GM12878 (cell line): ENCODE measurements around the gene CFAP70. TPM values are rescaled to one million over a fixed set of nuclear protein-coding genes. Genes with fewer than 3 reads are reported as not detected.

Experiments
- ATAC-seq: fragments of 200-7000 bp; cut with Tn5 transposase; 3 replicates; pipeline ENCODE4 v1.9.1; 2020; ENCODE audit warnings: mild to moderate bottlenecking, moderate library complexity
- BruUV-seq: library from RNA; stranded (reverse); fragments of 400-500 nt; replicated peaks from 2 replicates; lab custom pipeline; 2021; lab: Mats Ljungman, UMichigan
- CTCF ChIA-PET: fragments of 300-600 bp; sonication (Branson Sonifier 250); formaldehyde crosslinking; extraction: SDS; loops from one replicate; lab custom pipeline; 2021; ENCODE audit warnings: inconsistent platforms; lab: Yijun Ruan, JAX
- POLR2A ChIA-PET: fragments of 350-600 bp; formaldehyde crosslinking; extraction: SDS; loops from one replicate; lab custom pipeline; 2021; ENCODE audit warnings: inconsistent platforms; lab: Charles Lee
- RAD21 ChIA-PET: fragments of 300-600 bp; sonication (Branson Sonifier 250); formaldehyde crosslinking; loops from one replicate; lab custom pipeline; 2023; ENCODE audit warnings: antibody characterized with exemption; ENCODE audit not compliant: unreplicated experiment; lab: Charles Lee
- SMC1A ChIA-PET: fragments of 300-600 bp; sonication (Branson Sonifier 250); formaldehyde crosslinking; loops from one replicate; lab custom pipeline; 2023; ENCODE audit not compliant: unreplicated experiment, uncharacterized antibody; lab: Charles Lee
- DNase-seq: peaks from one replicate; pipeline ENCODE4 v3.0.0-alpha.2; 2011; ENCODE audit warnings: low read depth, low spot score
- FAIRE-seq: peaks from 3 replicates; lab custom pipeline; 2011; peaks lifted over from hg19 to GRCh38; lab: Jason Lieb, UNC
- H2AFZ ChIP-seq: 2 replicates; pipeline ENCODE4 v1.6.0; 2011; ENCODE audit warnings: low read depth, low read length, control low read depth; ENCODE audit not compliant: control insufficient read depth
- H3K27ac ChIP-seq: 2 replicates; pipeline ENCODE4 v1.5.1; 2011; ENCODE audit warnings: control low read depth; ENCODE audit not compliant: control insufficient read depth, insufficient read depth
- H3K27me3 ChIP-seq, 2 experiments: replicated peaks in 1 of 2; 2 replicates each; pipeline versions ENCODE4 v1.6.0 to v1.6.1; 2011; ENCODE audit warnings: low read length in 1 of 2; ENCODE audit not compliant: control insufficient read depth in 2 of 2, insufficient read depth in 2 of 2
- H3K36me3 ChIP-seq, 2 experiments: 2 replicates each; pipeline ENCODE4 v1.5.1; 2011; ENCODE audit warnings: low read length in 1 of 2; ENCODE audit not compliant: control insufficient read depth in 2 of 2, insufficient read depth in 2 of 2
- H3K4me1 ChIP-seq: 2 replicates; pipeline ENCODE4 v1.6.1; 2011; ENCODE audit warnings: mild to moderate bottlenecking, low read length, moderate library complexity, mixed read lengths; ENCODE audit not compliant: control insufficient read depth, insufficient read depth
- H3K4me2 ChIP-seq: 2 replicates; pipeline ENCODE4 v1.6.0; 2011; ENCODE audit warnings: control low read depth; ENCODE audit not compliant: control insufficient read depth, insufficient read depth
- H3K4me3 ChIP-seq: fragments of 200-600 bp; sonication (generic); 2 replicates; pipeline ENCODE4 v1.5.1; 2016
- H3K79me2 ChIP-seq: 2 replicates; pipeline ENCODE4 v1.6.0; 2011; ENCODE audit warnings: low read length; ENCODE audit not compliant: control insufficient read depth, insufficient read depth
- H3K9ac ChIP-seq: 2 replicates; pipeline ENCODE4 v1.8.0; 2011; ENCODE audit warnings: low read length, control low read depth, mixed read lengths; ENCODE audit not compliant: control insufficient read depth, insufficient read depth
- H3K9me3 ChIP-seq: replicated peaks from 3 replicates; pipeline ENCODE4 v1.5.1; 2011; ENCODE audit warnings: mild to moderate bottlenecking, low read length; ENCODE audit not compliant: control insufficient read depth, insufficient read depth
- H4K20me1 ChIP-seq: 2 replicates; pipeline ENCODE4 v1.6.0; 2011; ENCODE audit not compliant: control insufficient read depth, insufficient read depth
- BMI1 ChIP-seq: fragments of 450-650 bp; IDR thresholded peaks from 2 replicates; pipeline ENCODE4 v1.6.1; 2016; ENCODE audit warnings: mild to moderate bottlenecking, moderate library complexity, borderline replicate concordance
- CBX5 ChIP-seq: sonication (generic); IDR thresholded peaks from 2 replicates; pipeline ENCODE4 v1.6.1; 2016; ENCODE audit warnings: low read depth, moderate library complexity, mild to moderate bottlenecking, inconsistent platforms
- CHD2 ChIP-seq: IDR thresholded peaks from 2 replicates; pipeline ENCODE4 v1.6.1; 2011; ENCODE audit warnings: low read depth, low read length, improper control_type of control experiment, borderline replicate concordance
- ESRRA ChIP-seq: IDR thresholded peaks from 2 replicates; pipeline ENCODE4 v1.6.1; 2012; ENCODE audit warnings: mild to moderate bottlenecking, low read length, improper control_type of control experiment
- NR2C2 ChIP-seq: IDR thresholded peaks from 2 replicates; pipeline ENCODE4 v1.6.1; 2011; ENCODE audit warnings: borderline replicate concordance, low read depth; ENCODE audit not compliant: control insufficient read depth, insufficient read length
- PKNOX1 ChIP-seq: fragments of 450-650 bp; IDR thresholded peaks from 2 replicates; pipeline ENCODE4 v1.6.1; 2016; ENCODE audit warnings: mild to moderate bottlenecking
- YY1 ChIP-seq: IDR thresholded peaks from 2 replicates; pipeline ENCODE4 v1.6.1; 2011; ENCODE audit warnings: low read depth, mild to moderate bottlenecking, low read length
- ZNF207 ChIP-seq: fragments of 450-650 bp; IDR thresholded peaks from 2 replicates; pipeline ENCODE4 v1.6.1; 2014; ENCODE audit warnings: antibody characterized with exemption, mild to moderate bottlenecking, borderline replicate concordance
- WGBS: methylation state at CpG from one replicate; pipeline ENCODE4 v1.1.6; 2016; ENCODE audit warnings: low lambda C conversion rate; ENCODE audit not compliant: insufficient replicate concordance, insufficient coverage; ENCODE audit errors: missing lambda C conversion rate; 5-methylcytosine and 5-hydroxymethylcytosine counted together
- in situ Hi-C: fragments of 300-500 bp; cut with MboI; formaldehyde crosslinking; loops from 9 replicates; pipeline ENCODE4 v1.14.3; 2018; ENCODE audit warnings: mixed read lengths
- intact Hi-C: fragments of 100-400 bp; cut with micrococcal nuclease; formaldehyde crosslinking; loops from one replicate; pipeline ENCODE4 v1.14.2; 2022; ENCODE audit not compliant: unreplicated experiment
- polyA plus RNA-seq, 11 experiments: library from polyadenylated mRNA; depleted of rRNA in 4 of 11; unstranded in 6 of 11; stranded (reverse) in 5 of 11; fragments of >200 nt; fragmentation: Nextera tagmentation in 4 of 11; fragmentation: Illumina TruSeq in 1 of 11; extraction: Ambion mirVana in 4 of 11; extraction: Trizol in 1 of 11; gene quantifications; 1 replicate in 1 of 11; 2 replicates in 10 of 11; pipeline versions ENCODE4 v1.2.1 to v1.2.3, GENCODE V29; 2011 to 2016; ENCODE audit warnings: inconsistent platforms in 2 of 11, missing spikeins in 2 of 11, low read depth in 1 of 11
- total RNA-seq, 4 experiments: library from RNA; depleted of rRNA in 3 of 4; stranded (reverse); fragments of >200 nt in 3 of 4; fragmentation: Illumina TruSeq in 1 of 4; extraction: Trizol in 1 of 4; gene quantifications; 2 replicates each; pipeline versions ENCODE4 v1.2.1 to v1.2.3, GENCODE V29; 2013 to 2021

CFAP70 gene
- total and polyA plus RNA-seq, 10 of the 15 experiments (the other 5 are each of a cell fraction or from before 2014, with no cell fraction given), result 0.21 to 1.1 (median 0.42) TPM

GRCh38 chr10:73366381-73367298, 8.0 kb upstream of the CFAP70 start (continued):
- TF ChIP-seq NR2C2 (no peak), CBX5 (no peak), BMI1 (peak; percentile 91), CHD2 (no peak), YY1 (0 out of 2 replicates have a peak, but pooled peaks have one; percentile 16), PKNOX1 (peak; percentile 35; the same call in 1 of the 2 replicates), ZNF207 (no peak)

- ATAC-seq (no peak), FAIRE-seq (no peak)
- WGBS, result 100% methylated on average over 3 of the region's 3 CpGs
- SMC1A ChIA-PET, result no interaction called here
- H3K4me2 ChIP-seq, result no peak overlapping the region
- TF ChIP-seq ESRRA, result no peak
- TF ChIP-seq, all 136 proteins: peak for 0
- RAD21 ChIA-PET, result interaction anchor here (0.5 kb wide), 1 partner anchor 389 kb away, joined by 3 read pairs; no protein-coding TSS in a partner anchor
- no peak overlapping the region for H2AFZ ChIP-seq
- H3K4me1 ChIP-seq, result peaks cover 12% of the 10 kb centered on the region
- H3K79me2 ChIP-seq, result no peaks in the 10 kb centered on the region
- in situ Hi-C loops (no loop called here), intact Hi-C loops (no loop called here)
- H4K20me1 ChIP-seq, result no peaks in the 10 kb centered on the region
- BruUV-seq, result no TSS peak
- H3K27ac ChIP-seq, result no peak overlapping the region
- H3K9ac ChIP-seq, result no peak overlapping the region
- no peak for DNase-seq
- no peaks in the 10 kb centered on the region for H3K9me3 ChIP-seq
- no peaks in the 10 kb centered on the region for H3K27me3 ChIP-seq
- POLR2A ChIA-PET, result no interaction called here
- CTCF ChIA-PET, result no interaction called here
- 0 out of 4 replicates have a peak, but pooled peaks cover 0 to 2% of the 10 kb centered on the region in 2 experiments for H3K36me3 ChIP-seq
- no peak overlapping the region for H3K4me3 ChIP-seq
Measured at GRCh38 chr10:73364964-73365363, 6.3 kb upstream of the CFAP70 start.
